Measurements from ENCODE around the gene SLC22A2.

Gene SLC22A2

GRCh38 chr6:160218810-160219209 is 39.8 kb downstream of the SLC22A2 start:
- in situ Hi-C loops (cut with MboI; ENCODE audit: low sequenced_read_pairs), result no loop called here

GRCh38 chr6:160217863-160218262 is 40.8 kb downstream of the SLC22A2 start:
- in situ Hi-C loops (cut with MboI; ENCODE audit: low sequenced_read_pairs), result no loop called here

- in situ Hi-C loops (cut with MboI; ENCODE audit: low sequenced_read_pairs), result no loop called here
These were observed 41.5 kb downstream of the SLC22A2 start for GRCh38 chr6:160217073-160217472.

GRCh38 chr6:160215232-160215631 is 43.4 kb downstream of the SLC22A2 start:
- in situ Hi-C loops (cut with MboI; ENCODE audit: low sequenced_read_pairs), result no loop called here

- in situ Hi-C loops (cut with MboI; ENCODE audit: low sequenced_read_pairs), result no loop called here
These were observed 51.0 kb downstream of the SLC22A2 start for GRCh38 chr6:160207618-160208017.

GRCh38 chr6:160204710-160205109 is 53.9 kb downstream of the SLC22A2 start:
- in situ Hi-C loops (cut with MboI; ENCODE audit: low sequenced_read_pairs), result no loop called here

GRCh38 chr6:160203953-160204352 is 54.7 kb downstream of the SLC22A2 start:
- in situ Hi-C loops (cut with MboI; ENCODE audit: low sequenced_read_pairs), result no loop called here

- in situ Hi-C loops (cut with MboI; ENCODE audit: low sequenced_read_pairs), result no loop called here
These were observed 55.1 kb downstream of the SLC22A2 start for GRCh38 chr6:160203522-160203921.

GRCh38 chr6:160203076-160203475 is 55.5 kb downstream of the SLC22A2 start:
- in situ Hi-C loops (cut with MboI; ENCODE audit: low sequenced_read_pairs), result no loop called here

- in situ Hi-C loops (cut with MboI; ENCODE audit: low sequenced_read_pairs), result no loop called here
These were observed 56.2 kb downstream of the SLC22A2 start for GRCh38 chr6:160202411-160202810.

GRCh38 chr6:160201061-160201460 is 57.6 kb downstream of the SLC22A2 start:
- in situ Hi-C loops (cut with MboI; ENCODE audit: low sequenced_read_pairs), result no loop called here

GRCh38 chr6:160198606-160199211 is 59.9 kb downstream of the SLC22A2 start:
- in situ Hi-C loops (cut with MboI; ENCODE audit: low sequenced_read_pairs), result no loop called here

GRCh38 chr6:160197662-160198061 is 61.0 kb downstream of the SLC22A2 start:
- in situ Hi-C loops (cut with MboI; ENCODE audit: low sequenced_read_pairs), result no loop called here

GRCh38 chr6:160194808-160195207 is 63.8 kb downstream of the SLC22A2 start:
- in situ Hi-C loops (cut with MboI; ENCODE audit: low sequenced_read_pairs), result no loop called here

GRCh38 chr6:160192840-160193239 is 65.8 kb downstream of the SLC22A2 start:
- in situ Hi-C loops (cut with MboI; ENCODE audit: low sequenced_read_pairs), result no loop called here

- in situ Hi-C loops (cut with MboI; ENCODE audit: low sequenced_read_pairs), result no loop called here
These were observed 67.6 kb downstream of the SLC22A2 start for GRCh38 chr6:160190973-160191372.

- in situ Hi-C loops (cut with MboI; ENCODE audit: low sequenced_read_pairs), result no loop called here
These were observed 68.5 kb downstream of the SLC22A2 start for GRCh38 chr6:160190081-160190480.

- in situ Hi-C loops (cut with MboI; ENCODE audit: low sequenced_read_pairs), result no loop called here
These were observed 69.8 kb downstream of the SLC22A2 start for GRCh38 chr6:160188773-160189172.

GRCh38 chr6:160180706-160181105 is 77.9 kb downstream of the SLC22A2 start:
- in situ Hi-C loops (cut with MboI; ENCODE audit: low sequenced_read_pairs), result no loop called here

- in situ Hi-C loops (cut with MboI; ENCODE audit: low sequenced_read_pairs), result no loop called here
These were observed 80.3 kb downstream of the SLC22A2 start for GRCh38 chr6:160178271-160178670.

- in situ Hi-C loops (cut with MboI; ENCODE audit: low sequenced_read_pairs), result no loop called here
These were observed 81.4 kb downstream of the SLC22A2 start for GRCh38 chr6:160177220-160177619.

GRCh38 chr6:160174681-160175080 is 83.9 kb downstream of the SLC22A2 start:
- in situ Hi-C loops (cut with MboI; ENCODE audit: low sequenced_read_pairs), result no loop called here

- in situ Hi-C loops (cut with MboI; ENCODE audit: low sequenced_read_pairs), result no loop called here
These were observed 84.7 kb downstream of the SLC22A2 start for GRCh38 chr6:160173806-160174527.
